ENCODE results near the gene AP2B1. TPM values are rescaled to one million over a fixed set of nuclear protein-coding genes. Genes with fewer than 3 reads are reported as not detected.

AP2B1 gene
- total and polyA plus RNA-seq, 3 experiments from 2014 or later = 67.9 to 178 (median 163) TPM

DNA sequence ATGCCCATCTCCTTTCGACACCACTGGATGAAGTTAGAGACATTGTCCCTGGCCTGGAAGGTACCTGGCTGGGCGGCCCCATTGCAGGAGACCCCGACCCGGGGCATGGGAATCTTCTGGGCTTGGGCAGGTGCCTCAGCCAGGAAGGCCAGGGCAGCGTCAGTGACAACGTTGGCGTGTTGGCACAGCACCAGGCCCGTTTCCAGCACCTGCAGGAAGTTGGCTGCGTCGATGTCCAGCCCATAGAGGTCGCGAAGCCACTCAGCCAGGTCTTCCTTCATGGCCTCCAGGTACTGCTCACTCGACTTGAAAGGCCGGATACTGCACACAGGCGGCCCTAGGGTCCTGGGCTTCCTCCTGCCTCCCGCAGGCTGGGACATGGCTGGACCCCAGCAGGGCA is 165.3 kb downstream of the AP2B1 start:
- Histone ChIP-seq H3K9me3 (ENCODE audit: low read length) (no peaks in the 10 kb centered on the region), H3K27me3 (ENCODE audit: insufficient read depth, low read length, poor library complexity, severe bottlenecking) (peaks cover 35% of the 10 kb centered on the region), H3K4me1 (ENCODE audit: insufficient read depth, low read length) (peaks cover 3% of the 10 kb centered on the region), H3K27ac (ENCODE audit: low read depth, low read length) (no peak overlapping the region), H3K4me3 (ENCODE audit: low read length) (no peak overlapping the region), H3K36me3 (ENCODE audit: insufficient read depth, low read length) (no peaks in the 10 kb centered on the region)
- Mint-ChIP-seq H3K36me3 (no peaks in the 10 kb centered on the region), H3K4me1 (peaks cover 4 to 15% (median 5%) of the 10 kb centered on the region in 3 donors), H3K9me3 (no peaks in the 10 kb centered on the region), H3K27me3 (peaks cover 39 to 53% of the 10 kb centered on the region in 2 donors), H3K4me3 (no peak overlapping the region), H3K27ac (no peak overlapping the region)
- DNase-seq = no peak
- CTCF ChIA-PET = interaction anchor here (5.6 kb wide), 1 partner anchor 12 kb away, joined by 42 read pairs; no protein-coding TSS in a partner anchor
- POLR2A ChIA-PET = no interaction called here

DNA sequence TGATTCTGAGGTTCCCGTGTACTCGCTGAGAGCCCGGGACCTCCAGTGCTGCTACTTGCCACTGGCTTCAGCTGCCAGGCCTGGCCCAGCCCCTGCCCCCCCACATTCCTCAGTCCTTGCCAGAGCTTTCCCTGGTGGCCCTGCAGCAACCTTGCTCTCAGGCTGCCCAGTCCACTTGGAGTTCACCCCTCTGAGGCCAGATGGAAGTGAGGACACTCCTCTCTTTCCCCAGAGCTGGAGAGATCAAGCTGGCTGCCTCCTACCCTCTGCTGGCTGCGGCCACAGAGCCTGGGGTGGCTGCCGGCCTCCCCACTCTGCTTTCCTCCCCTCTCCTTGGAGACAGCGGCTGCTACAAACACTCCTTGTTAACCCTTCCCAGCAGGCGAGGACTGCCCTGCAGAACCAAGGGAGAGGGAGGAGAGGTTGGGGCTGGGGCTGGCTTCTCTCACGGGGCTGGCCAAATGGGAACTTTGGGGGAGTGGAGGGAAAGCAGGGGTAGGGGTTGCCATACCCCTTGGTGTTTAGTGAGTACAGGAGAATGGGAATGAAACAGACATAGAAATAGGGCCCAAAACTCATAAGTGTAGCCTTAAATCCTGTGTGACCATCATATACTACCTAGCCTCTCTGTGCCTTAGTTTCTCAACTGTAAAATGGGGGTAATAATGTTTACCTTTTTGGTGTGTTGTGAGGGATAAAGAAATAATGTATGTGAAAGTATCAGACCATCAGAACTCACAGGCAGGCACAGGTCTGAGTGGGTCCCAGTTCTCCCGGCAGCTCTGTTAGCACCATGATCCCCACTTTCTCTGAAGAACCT is 166.0 kb downstream of the AP2B1 start, which contains the start of gene GAS2L2:
Gene GAS2L2 (minus strand): TSS at position 295 of the 820 bp plus-strand sequence. CDS start 389 bp downstream, outside the sequence.
- peaks cover 4 to 13% (median 5%) of the 10 kb centered on the region in 3 donors for H3K4me1 Mint-ChIP-seq
- Histone ChIP-seq H3K4me3 (ENCODE audit: low read length) (no peak within 1 kb of the TSS), H3K36me3 (ENCODE audit: insufficient read depth, low read length) (no peaks in the 10 kb centered on the region), H3K27me3 (ENCODE audit: insufficient read depth, low read length, poor library complexity, severe bottlenecking) (peaks cover 29% of the 10 kb centered on the region), H3K9me3 (ENCODE audit: low read length) (no peaks in the 10 kb centered on the region), H3K27ac (ENCODE audit: low read depth, low read length) (no peak within 1 kb of the TSS), H3K4me1 (ENCODE audit: insufficient read depth, low read length) (no peaks in the 10 kb centered on the region)
- no peaks in the 10 kb centered on the region for H3K36me3 Mint-ChIP-seq
- H3K27ac Mint-ChIP-seq = peak within 1 kb of the TSS in 2 of 8 donors; percentile 8 to 33
- peaks cover 34 to 51% of the 10 kb centered on the region in 2 donors for H3K27me3 Mint-ChIP-seq
- no peaks in the 10 kb centered on the region for H3K9me3 Mint-ChIP-seq
- H3K4me3 Mint-ChIP-seq = no peak within 1 kb of the TSS
- no peak for DNase-seq
- ChIA-PET CTCF (no interaction called here), POLR2A (no interaction called here)

DNA sequence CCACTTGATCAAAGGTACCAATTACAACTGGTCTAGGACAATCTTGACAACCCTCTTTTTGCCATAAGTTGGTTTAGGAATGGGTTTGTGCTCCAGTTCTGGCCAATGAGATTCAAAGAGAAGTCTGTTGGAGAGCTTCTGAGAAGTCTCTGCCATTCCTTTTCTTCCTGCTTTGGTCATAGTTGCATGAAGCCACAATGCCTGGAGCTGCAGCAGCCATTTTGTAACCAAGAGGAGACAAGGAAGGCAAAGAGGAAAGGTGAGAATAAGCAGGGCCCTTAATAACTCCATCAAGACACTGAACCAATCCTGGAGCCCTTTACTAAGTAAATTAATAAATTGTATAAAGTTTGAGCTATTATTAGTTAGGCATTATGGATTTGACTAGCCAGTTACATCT is 170.1 kb downstream of the AP2B1 start:
- no peaks in the 10 kb centered on the region for H3K9me3 ChIP-seq (ENCODE audit: low read length)
- H3K36me3 ChIP-seq (ENCODE audit: insufficient read depth, low read length) = no peaks in the 10 kb centered on the region
- H3K27ac ChIP-seq (ENCODE audit: low read depth, low read length) = no peak overlapping the region
- Mint-ChIP-seq H3K27ac (no peak overlapping the region), H3K36me3 (peaks cover 0 to 2% (median 0%) of the 10 kb centered on the region in 3 donors), H3K4me3 (no peak overlapping the region), H3K27me3 (peaks cover 4 to 11% of the 10 kb centered on the region in 2 donors), H3K4me1 (no peaks in the 10 kb centered on the region), H3K9me3 (no peaks in the 10 kb centered on the region)
- ChIA-PET CTCF (interaction anchor here (1.1 to 3.1 kb wide), 3 partner anchors 9 to 392 kb away, joined by 3 to 9 read pairs (median 8); partner anchors contain the start of gene TAF15), POLR2A (no interaction called here)
- DNase-seq = no peak
- no peaks in the 10 kb centered on the region for H3K27me3 ChIP-seq (ENCODE audit: insufficient read depth, low read length, poor library complexity, severe bottlenecking)
- H3K4me3 ChIP-seq (ENCODE audit: low read length) = no peak overlapping the region
- H3K4me1 ChIP-seq (ENCODE audit: insufficient read depth, low read length) = no peaks in the 10 kb centered on the region

DNA sequence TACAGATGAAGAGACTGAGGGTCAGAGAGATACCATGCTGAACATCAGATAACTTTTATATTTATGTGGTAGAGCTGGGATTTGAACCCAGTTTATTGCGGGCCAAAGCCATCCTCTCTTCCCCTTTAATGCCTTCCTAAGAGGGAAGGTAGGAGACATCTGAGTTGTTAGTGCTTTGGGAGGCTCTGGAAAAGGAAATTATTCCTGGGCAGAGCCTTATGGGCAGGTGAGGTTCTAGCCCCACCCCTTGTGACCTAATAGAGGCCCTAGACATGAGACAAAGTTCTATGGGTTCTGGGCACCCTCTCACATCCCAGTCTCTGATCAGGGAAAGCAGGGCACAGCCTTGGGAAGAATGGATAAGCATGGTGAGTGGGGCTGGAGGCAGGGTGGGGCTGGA is 173.5 kb downstream of the AP2B1 start, which contains the start of gene C17orf50:
Gene C17orf50 (plus strand): TSS at position 301 of the 400 bp plus-strand sequence. CDS start 55 bp downstream, at position 356.
- Mint-ChIP-seq H3K27ac (peak within 1 kb of the TSS in 1 of 8 donors; percentile 38), H3K9me3 (no peaks in the 10 kb centered on the region)
- POLR2A ChIA-PET = interaction anchor here (0.7 kb wide), 1 partner anchor 31 kb away, joined by 4 read pairs; no protein-coding TSS in a partner anchor

DNA sequence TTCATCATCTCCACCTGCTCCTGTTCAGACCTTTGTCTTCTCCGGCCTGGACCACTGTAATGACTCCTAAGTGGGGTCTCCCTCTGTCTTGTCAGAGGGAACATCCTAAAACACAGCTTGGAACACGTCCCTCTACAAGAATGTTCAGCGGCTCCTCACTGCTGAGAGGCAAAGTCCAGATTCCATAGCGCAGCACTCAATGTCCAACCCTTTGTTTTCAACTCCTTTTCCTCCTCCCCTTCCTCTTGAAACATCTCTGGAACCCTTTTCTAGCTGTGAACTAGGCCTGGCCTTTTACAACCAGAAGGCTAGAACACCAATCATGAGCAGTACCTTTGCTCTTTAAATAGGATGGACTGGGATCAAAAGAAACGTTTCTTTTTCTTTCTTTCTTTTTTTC is 174.5 kb downstream of the AP2B1 start:
- peak overlapping the region in 1 of 7 donors; percentile 17 for H3K4me3 Mint-ChIP-seq
- H3K36me3 ChIP-seq (ENCODE audit: insufficient read depth, low read length) = no peaks in the 10 kb centered on the region

More for the DNA sequence above, 173.5 kb downstream of the AP2B1 start, which contains the start of gene C17orf50:
- Histone ChIP-seq H3K4me3 (ENCODE audit: low read length) (no peak within 1 kb of the TSS), H3K27ac (ENCODE audit: low read depth, low read length) (no peak within 1 kb of the TSS), H3K27me3 (ENCODE audit: insufficient read depth, low read length, poor library complexity, severe bottlenecking) (no peaks in the 10 kb centered on the region), H3K9me3 (ENCODE audit: low read length) (no peaks in the 10 kb centered on the region), H3K4me1 (ENCODE audit: insufficient read depth, low read length) (peaks cover 8% of the 10 kb centered on the region), H3K36me3 (ENCODE audit: insufficient read depth, low read length) (no peaks in the 10 kb centered on the region)
- CTCF ChIA-PET = interaction anchor here (1.2 to 9.3 kb wide), 3 partner anchors 13 to 48 kb away, joined by 3 to 250 read pairs (median 4); partner anchors contain the start of genes MMP28 and TAF15
- H3K4me3 Mint-ChIP-seq = peak within 1 kb of the TSS in 2 of 7 donors; percentile 17 to 36
- H3K4me1 Mint-ChIP-seq = peaks cover 7 to 9% (median 9%) of the 10 kb centered on the region in 3 donors
- H3K36me3 Mint-ChIP-seq = peaks cover 0 to 2% (median 0%) of the 10 kb centered on the region in 3 donors
- H3K27me3 Mint-ChIP-seq = no peaks in the 10 kb centered on the region
- DNase-seq = no peak

DNA sequence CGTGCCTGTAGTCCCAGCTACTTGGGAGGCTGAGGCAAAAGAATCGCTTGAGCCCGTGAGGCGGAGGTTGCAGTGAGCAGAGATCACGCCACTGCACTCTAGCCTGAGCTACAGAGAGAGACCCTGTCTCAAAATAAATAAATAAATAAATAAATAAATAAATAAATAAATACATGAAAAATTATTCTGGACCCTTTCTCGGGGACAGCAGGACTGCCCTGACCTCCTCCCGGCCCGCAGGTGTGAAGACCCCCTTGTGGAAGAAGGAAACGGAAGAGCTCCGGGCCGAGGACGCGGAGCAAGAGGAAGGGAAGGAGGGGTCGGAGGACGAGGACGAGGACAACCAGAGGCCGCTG is 176.6 kb downstream of the AP2B1 start:
- Histone ChIP-seq H3K9me3 (ENCODE audit: low read length) (no peaks in the 10 kb centered on the region), H3K36me3 (ENCODE audit: insufficient read depth, low read length) (no peaks in the 10 kb centered on the region), H3K4me1 (ENCODE audit: insufficient read depth, low read length) (peaks cover 8% of the 10 kb centered on the region), H3K27ac (ENCODE audit: low read depth, low read length) (no peak overlapping the region), H3K27me3 (ENCODE audit: insufficient read depth, low read length, poor library complexity, severe bottlenecking) (no peaks in the 10 kb centered on the region), H3K4me3 (ENCODE audit: low read length) (peak overlapping the region; percentile 70)
- H3K9me3 Mint-ChIP-seq = no peaks in the 10 kb centered on the region
- peak overlapping the region in 1 of 8 donors; percentile 77 for H3K27ac Mint-ChIP-seq
- ChIA-PET CTCF (interaction anchor here (0.7 to 9.3 kb wide), 60 partner anchors 11 to 784 kb away, joined by 3 to 250 read pairs (median 4); partner anchors contain the start of genes CCL5, LIG3, MMP28 and RASL10B), POLR2A (interaction anchor here (0.7 to 4.6 kb wide), 5 partner anchors 18 to 451 kb away, joined by 3 to 66 read pairs (median 4); partner anchors contain the start of gene TAF15)
- peak overlapping the region; percentile 88 to 99 (median 96) for H3K4me3 Mint-ChIP-seq
- no peak for DNase-seq
- no peaks in the 10 kb centered on the region for H3K27me3 Mint-ChIP-seq
- H3K36me3 Mint-ChIP-seq = peaks cover 0 to 2% (median 0%) of the 10 kb centered on the region in 3 donors
- H3K4me1 Mint-ChIP-seq = peaks cover 7 to 9% (median 9%) of the 10 kb centered on the region in 3 donors

More for the DNA sequence above, 174.5 kb downstream of the AP2B1 start:
- no peak overlapping the region for H3K27ac ChIP-seq (ENCODE audit: low read depth, low read length)
- CTCF ChIA-PET = interaction anchor here (0.6 to 9.3 kb wide), 2 partner anchors 47 to 1140 kb away, joined by 4 to 250 read pairs; partner anchors contain the start of gene TAF15
- H3K4me1 Mint-ChIP-seq = peaks cover 7 to 9% (median 9%) of the 10 kb centered on the region in 3 donors
- no peaks in the 10 kb centered on the region for H3K9me3 Mint-ChIP-seq
- H3K27ac Mint-ChIP-seq = no peak overlapping the region
- no peaks in the 10 kb centered on the region for H3K27me3 ChIP-seq (ENCODE audit: insufficient read depth, low read length, poor library complexity, severe bottlenecking)
- DNase-seq = no peak
- peaks cover 8% of the 10 kb centered on the region for H3K4me1 ChIP-seq (ENCODE audit: insufficient read depth, low read length)
- H3K4me3 ChIP-seq (ENCODE audit: low read length) = no peak overlapping the region
- peaks cover 0 to 2% (median 0%) of the 10 kb centered on the region in 3 donors for H3K36me3 Mint-ChIP-seq
- H3K27me3 Mint-ChIP-seq = no peaks in the 10 kb centered on the region
- POLR2A ChIA-PET = no interaction called here
- H3K9me3 ChIP-seq (ENCODE audit: low read length) = no peaks in the 10 kb centered on the region

DNA sequence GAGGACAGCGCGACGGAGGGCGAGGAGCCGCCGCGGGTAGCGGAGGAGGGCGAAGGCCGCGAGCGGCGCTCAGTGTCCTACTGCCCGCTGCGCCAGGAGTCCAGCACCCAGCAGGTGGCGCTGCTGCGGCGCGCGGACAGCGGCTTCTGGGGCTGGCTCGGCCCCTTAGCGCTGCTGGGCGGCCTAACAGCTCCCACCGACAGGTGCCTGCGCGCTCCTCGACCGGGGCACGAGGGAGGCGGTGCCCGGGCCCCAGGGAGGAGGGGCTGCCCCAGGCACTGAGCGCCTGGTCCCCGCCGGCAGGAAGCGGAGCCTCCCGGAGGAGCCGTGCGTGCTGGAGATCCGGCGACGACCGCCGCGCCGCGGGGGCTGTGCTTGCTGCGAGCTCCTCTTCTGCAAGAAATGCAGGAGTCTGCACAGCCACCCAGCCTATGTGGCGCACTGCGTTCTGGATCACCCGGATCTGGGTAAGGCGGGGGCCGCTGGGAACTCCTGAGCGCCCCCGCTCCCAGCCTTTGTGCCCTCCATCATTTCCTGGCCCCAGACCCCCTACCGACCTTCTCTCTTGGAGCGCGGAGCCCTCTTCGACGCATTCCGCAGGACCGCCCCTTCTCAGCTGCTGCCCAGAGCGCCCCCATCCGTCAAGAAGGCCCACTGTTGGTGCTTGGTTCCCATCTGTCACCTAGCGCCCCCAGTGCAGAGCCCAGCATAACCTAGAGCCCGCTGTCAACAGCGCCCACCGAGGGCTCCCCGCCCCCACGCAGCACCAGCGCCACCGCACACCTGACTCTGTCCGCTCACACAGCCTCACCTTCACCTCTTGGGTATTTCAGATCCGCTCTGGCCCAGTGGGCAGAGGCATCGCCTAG is 177.2 kb downstream of the AP2B1 start:
- peaks cover 8% of the 10 kb centered on the region for H3K4me1 ChIP-seq (ENCODE audit: insufficient read depth, low read length)
- Mint-ChIP-seq H3K4me1 (peaks cover 7 to 9% (median 9%) of the 10 kb centered on the region in 3 donors), H3K9me3 (no peaks in the 10 kb centered on the region), H3K4me3 (peak overlapping the region; percentile 88 to 99 (median 96)), H3K27me3 (no peaks in the 10 kb centered on the region), H3K27ac (peak overlapping the region; percentile 65 to 96 (median 86)), H3K36me3 (peaks cover 0 to 2% (median 0%) of the 10 kb centered on the region in 3 donors)
- POLR2A ChIA-PET = interaction anchor here (0.6 to 4.6 kb wide), 6 partner anchors 17 to 451 kb away, joined by 3 to 66 read pairs (median 4); partner anchors contain the start of gene TAF15
- no peaks in the 10 kb centered on the region for H3K9me3 ChIP-seq (ENCODE audit: low read length)
- H3K4me3 ChIP-seq (ENCODE audit: low read length) = peak overlapping the region; percentile 70
- H3K27ac ChIP-seq (ENCODE audit: low read depth, low read length) = peak overlapping the region; percentile 17
- CTCF ChIA-PET = interaction anchor here (0.7 to 9.3 kb wide), 61 partner anchors 10 to 784 kb away, joined by 3 to 250 read pairs (median 4); partner anchors contain the start of genes CCL5, LIG3, MMP28 and TAF15
- no peaks in the 10 kb centered on the region for H3K27me3 ChIP-seq (ENCODE audit: insufficient read depth, low read length, poor library complexity, severe bottlenecking)
- peak; percentile 77 to 86 (median 84) for DNase-seq
- H3K36me3 ChIP-seq (ENCODE audit: insufficient read depth, low read length) = no peaks in the 10 kb centered on the region
